ENCODE measurements around the gene NFKBIZ. TPM values are rescaled to one million over a fixed set of nuclear protein-coding genes. Genes with fewer than 3 reads are reported as not detected.

Gene NFKBIZ
- total and polyA plus RNA-seq, 2 donors (not counting 1 experiment from before 2014, with no cell fraction given), result 14.7 to 38.8 TPM

DNA sequence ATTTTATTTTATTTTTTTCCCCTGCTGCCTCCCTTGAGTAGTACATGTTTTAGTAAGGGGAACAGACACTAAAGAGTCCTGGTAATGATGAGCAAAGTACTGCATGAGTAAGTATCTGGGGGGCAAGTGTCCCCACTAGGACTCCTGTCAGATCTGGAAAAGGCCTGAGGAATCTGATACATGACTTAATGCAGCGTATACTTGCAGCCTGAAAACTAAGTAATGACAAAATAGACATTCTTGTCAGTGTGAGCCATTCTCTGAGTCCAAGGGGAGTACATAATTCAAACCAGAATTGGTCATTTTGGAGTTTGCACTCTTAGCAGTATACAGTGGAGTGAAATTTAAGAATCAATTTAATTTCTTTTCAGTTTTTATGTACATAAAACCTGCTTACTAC lies 42.8 kb upstream of the NFKBIZ start:
- no peak overlapping the region for H3K27ac ChIP-seq (ENCODE audit: insufficient read depth, low read length)
- H3K4me2 ChIP-seq (ENCODE audit: extremely low read depth, insufficient read depth, low read length), result no peak overlapping the region
- no peak overlapping the region for H3K9ac ChIP-seq (ENCODE audit: insufficient read depth, low read length)
- H2AFZ ChIP-seq (ENCODE audit: low read length), result no peak overlapping the region
- H3K9me3 ChIP-seq (ENCODE audit: control insufficient read depth, insufficient read depth, low read depth, low read length), result no peaks in the 10 kb centered on the region
- H3K36me3 ChIP-seq (ENCODE audit: control insufficient read depth, insufficient read depth, low read length), result peaks cover 2% of the 10 kb centered on the region
- no peak overlapping the region for H3K4me3 ChIP-seq (replicated peaks in 1 of 4; ENCODE audit: control extremely low read depth in 1 of 4, insufficient read depth in 1 of 4, low read depth in 3 of 4, low read length in 4 of 4)
- peaks cover 1% of the 10 kb centered on the region for H4K20me1 ChIP-seq (ENCODE audit: control insufficient read depth, extremely low read depth, insufficient read depth, low read length)
- H3K27me3 ChIP-seq (ENCODE audit: control insufficient read depth, insufficient read depth, low read length), result no peaks in the 10 kb centered on the region
- TF ChIP-seq, protein P1, sequence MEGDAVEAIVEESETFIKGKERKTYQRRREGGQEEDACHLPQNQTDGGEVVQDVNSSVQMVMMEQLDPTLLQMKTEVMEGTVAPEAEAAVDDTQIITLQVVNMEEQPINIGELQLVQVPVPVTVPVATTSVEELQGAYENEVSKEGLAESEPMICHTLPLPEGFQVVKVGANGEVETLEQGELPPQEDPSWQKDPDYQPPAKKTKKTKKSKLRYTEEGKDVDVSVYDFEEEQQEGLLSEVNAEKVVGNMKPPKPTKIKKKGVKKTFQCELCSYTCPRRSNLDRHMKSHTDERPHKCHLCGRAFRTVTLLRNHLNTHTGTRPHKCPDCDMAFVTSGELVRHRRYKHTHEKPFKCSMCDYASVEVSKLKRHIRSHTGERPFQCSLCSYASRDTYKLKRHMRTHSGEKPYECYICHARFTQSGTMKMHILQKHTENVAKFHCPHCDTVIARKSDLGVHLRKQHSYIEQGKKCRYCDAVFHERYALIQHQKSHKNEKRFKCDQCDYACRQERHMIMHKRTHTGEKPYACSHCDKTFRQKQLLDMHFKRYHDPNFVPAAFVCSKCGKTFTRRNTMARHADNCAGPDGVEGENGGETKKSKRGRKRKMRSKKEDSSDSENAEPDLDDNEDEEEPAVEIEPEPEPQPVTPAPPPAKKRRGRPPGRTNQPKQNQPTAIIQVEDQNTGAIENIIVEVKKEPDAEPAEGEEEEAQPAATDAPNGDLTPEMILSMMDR (conservative IDR thresholded peaks at IDR 0.05 in 1 of 2, IDR thresholded peaks at IDR 0.05 in 1 of 2; ENCODE audit: low read depth in 1 of 2, low read length in 2 of 2), result no peak
- no peak for TF ChIP-seq EZH2 (IDR thresholded peaks at IDR 0.05; ENCODE audit: low read length, missing control alignments)
- H3K79me2 ChIP-seq (ENCODE audit: control insufficient read depth, insufficient read depth, low read length), result no peaks in the 10 kb centered on the region
- DNase-seq (ENCODE audit: low read depth in 2 of 2), result no peak
- peaks cover 2% of the 10 kb centered on the region for H3K4me1 ChIP-seq (ENCODE audit: control insufficient read depth, extremely low read depth, insufficient read depth, low read length)

DNA sequence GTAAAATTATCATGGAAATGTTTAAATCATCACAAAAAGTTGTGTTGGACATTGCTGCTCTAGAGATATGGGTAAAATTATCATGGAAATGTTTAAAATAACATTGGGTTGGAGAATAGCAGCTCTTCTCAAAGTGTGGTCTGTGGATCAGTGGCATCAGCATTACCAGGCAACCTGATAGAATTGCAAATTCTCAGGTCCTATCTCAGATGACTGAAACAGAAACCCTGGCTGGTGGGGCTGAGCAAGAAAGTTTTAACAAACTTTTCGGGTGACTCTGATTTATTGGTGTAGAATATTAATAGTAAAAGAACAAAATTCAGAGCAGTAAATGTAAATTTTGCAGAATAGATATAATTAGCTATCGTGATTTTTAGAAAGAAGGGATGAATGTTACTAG lies 41.4 kb upstream of the NFKBIZ start:
- no peak overlapping the region for H2AFZ ChIP-seq (ENCODE audit: low read length)
- no peak for TF ChIP-seq EZH2 (IDR thresholded peaks at IDR 0.05; ENCODE audit: low read length, missing control alignments)
- TF ChIP-seq, protein P1 (conservative IDR thresholded peaks at IDR 0.05 in 1 of 2, IDR thresholded peaks at IDR 0.05 in 1 of 2; ENCODE audit: low read depth in 1 of 2, low read length in 2 of 2), result no peak
- no peak overlapping the region for H3K4me2 ChIP-seq (ENCODE audit: extremely low read depth, insufficient read depth, low read length)
- no peaks in the 10 kb centered on the region for H3K36me3 ChIP-seq (ENCODE audit: control insufficient read depth, insufficient read depth, low read length)
- no peak for DNase-seq (ENCODE audit: low read depth in 2 of 2)
- no peak overlapping the region for H3K4me3 ChIP-seq (replicated peaks in 1 of 4; ENCODE audit: control extremely low read depth in 1 of 4, insufficient read depth in 1 of 4, low read depth in 3 of 4, low read length in 4 of 4)
- no peaks in the 10 kb centered on the region for H3K27me3 ChIP-seq (ENCODE audit: control insufficient read depth, insufficient read depth, low read length)
- H3K79me2 ChIP-seq (ENCODE audit: control insufficient read depth, insufficient read depth, low read length), result no peaks in the 10 kb centered on the region
- H3K27ac ChIP-seq (ENCODE audit: insufficient read depth, low read length), result no peak overlapping the region
- H3K9me3 ChIP-seq (ENCODE audit: control insufficient read depth, insufficient read depth, low read depth, low read length), result no peaks in the 10 kb centered on the region
- no peak overlapping the region for H3K9ac ChIP-seq (ENCODE audit: insufficient read depth, low read length)
- H3K4me1 ChIP-seq (ENCODE audit: control insufficient read depth, extremely low read depth, insufficient read depth, low read length), result peaks cover 2% of the 10 kb centered on the region
- peaks cover 1% of the 10 kb centered on the region for H4K20me1 ChIP-seq (ENCODE audit: control insufficient read depth, extremely low read depth, insufficient read depth, low read length)

DNA sequence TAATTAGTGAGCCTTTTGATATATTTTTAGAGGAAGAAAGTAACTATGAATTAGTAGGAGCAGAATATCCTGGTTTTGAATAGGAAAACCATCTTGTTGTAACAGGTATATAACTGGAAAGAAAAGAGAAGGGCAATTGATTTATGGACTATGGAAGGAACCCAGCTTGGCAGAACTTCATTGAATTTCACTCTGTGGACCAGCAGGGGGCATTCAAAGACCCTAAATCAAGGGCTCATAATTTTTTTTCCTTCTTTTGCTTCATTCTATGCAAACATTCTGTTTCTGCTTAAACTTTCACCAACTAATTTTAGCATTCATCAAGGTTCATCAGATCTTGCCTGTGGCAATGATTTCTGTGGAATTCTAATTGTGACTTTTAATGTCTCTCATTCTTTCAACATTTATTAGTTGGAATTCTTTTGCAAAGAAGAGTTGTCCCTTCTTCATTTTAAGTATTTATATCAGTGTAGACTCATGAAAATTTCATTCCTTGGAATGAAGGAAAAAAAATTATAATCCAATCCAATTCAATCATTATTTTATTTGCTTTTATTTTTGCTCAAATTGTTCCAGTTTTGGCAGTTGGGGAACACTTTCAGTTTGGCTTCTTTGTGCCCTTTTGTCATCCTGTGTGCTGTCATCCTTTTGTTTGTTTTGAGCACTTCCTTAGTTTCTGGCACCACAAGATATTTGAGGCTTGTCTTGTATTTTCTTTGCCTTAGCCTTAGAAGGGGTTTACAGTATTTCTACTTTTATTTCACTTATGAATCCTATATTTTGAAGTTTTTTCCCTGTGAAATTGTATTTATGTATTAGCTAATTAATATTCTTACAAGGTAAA lies 39.9 kb upstream of the NFKBIZ start:
- no peak overlapping the region for H3K27ac ChIP-seq (ENCODE audit: insufficient read depth, low read length)
- H3K4me3 ChIP-seq (replicated peaks in 1 of 4; ENCODE audit: control extremely low read depth in 1 of 4, insufficient read depth in 1 of 4, low read depth in 3 of 4, low read length in 4 of 4), result no peak overlapping the region
- H4K20me1 ChIP-seq (ENCODE audit: control insufficient read depth, extremely low read depth, insufficient read depth, low read length), result no peaks in the 10 kb centered on the region
- H2AFZ ChIP-seq (ENCODE audit: low read length), result no peak overlapping the region
- no peaks in the 10 kb centered on the region for H3K27me3 ChIP-seq (ENCODE audit: control insufficient read depth, insufficient read depth, low read length)
- TF ChIP-seq, protein P1 (conservative IDR thresholded peaks at IDR 0.05 in 1 of 2, IDR thresholded peaks at IDR 0.05 in 1 of 2; ENCODE audit: low read depth in 1 of 2, low read length in 2 of 2), result peak; percentile 63 to 71
- TF ChIP-seq EZH2 (IDR thresholded peaks at IDR 0.05; ENCODE audit: low read length, missing control alignments), result no peak
- H3K4me1 ChIP-seq (ENCODE audit: control insufficient read depth, extremely low read depth, insufficient read depth, low read length), result peaks cover 2% of the 10 kb centered on the region
- DNase-seq (ENCODE audit: low read depth in 2 of 2), result peak; percentile 41 to 65
- H3K79me2 ChIP-seq (ENCODE audit: control insufficient read depth, insufficient read depth, low read length), result no peaks in the 10 kb centered on the region
- no peaks in the 10 kb centered on the region for H3K36me3 ChIP-seq (ENCODE audit: control insufficient read depth, insufficient read depth, low read length)
- no peak overlapping the region for H3K4me2 ChIP-seq (ENCODE audit: extremely low read depth, insufficient read depth, low read length)
- no peaks in the 10 kb centered on the region for H3K9me3 ChIP-seq (ENCODE audit: control insufficient read depth, insufficient read depth, low read depth, low read length)
- no peak overlapping the region for H3K9ac ChIP-seq (ENCODE audit: insufficient read depth, low read length)
